ENCODE measurements around the gene ZNF580.

DNA sequence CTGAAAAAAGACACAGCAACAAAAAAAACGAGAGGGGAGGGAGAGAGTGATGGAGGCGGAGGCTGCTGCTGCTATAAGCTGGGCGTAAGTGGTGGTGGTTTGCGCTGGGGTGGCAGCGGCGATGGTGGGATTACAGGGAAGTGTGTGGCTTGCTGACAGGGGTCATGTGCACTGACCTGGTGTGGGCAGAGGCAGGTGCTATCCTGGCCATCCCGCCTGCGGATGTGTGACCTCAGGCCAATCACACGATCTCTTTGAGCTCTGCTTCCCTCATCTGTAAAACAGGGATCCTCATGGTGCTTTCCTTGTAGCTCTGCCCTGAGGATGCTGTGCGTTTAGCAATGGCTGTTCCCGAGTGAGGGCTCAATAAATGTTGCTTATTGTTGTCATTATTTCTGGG, 3.3 kb upstream of the ZNF580 start:
- no peak for TF ChIP-seq POLR2A (IDR thresholded peaks at IDR 0.05)
- TF ChIP-seq, protein P1, sequence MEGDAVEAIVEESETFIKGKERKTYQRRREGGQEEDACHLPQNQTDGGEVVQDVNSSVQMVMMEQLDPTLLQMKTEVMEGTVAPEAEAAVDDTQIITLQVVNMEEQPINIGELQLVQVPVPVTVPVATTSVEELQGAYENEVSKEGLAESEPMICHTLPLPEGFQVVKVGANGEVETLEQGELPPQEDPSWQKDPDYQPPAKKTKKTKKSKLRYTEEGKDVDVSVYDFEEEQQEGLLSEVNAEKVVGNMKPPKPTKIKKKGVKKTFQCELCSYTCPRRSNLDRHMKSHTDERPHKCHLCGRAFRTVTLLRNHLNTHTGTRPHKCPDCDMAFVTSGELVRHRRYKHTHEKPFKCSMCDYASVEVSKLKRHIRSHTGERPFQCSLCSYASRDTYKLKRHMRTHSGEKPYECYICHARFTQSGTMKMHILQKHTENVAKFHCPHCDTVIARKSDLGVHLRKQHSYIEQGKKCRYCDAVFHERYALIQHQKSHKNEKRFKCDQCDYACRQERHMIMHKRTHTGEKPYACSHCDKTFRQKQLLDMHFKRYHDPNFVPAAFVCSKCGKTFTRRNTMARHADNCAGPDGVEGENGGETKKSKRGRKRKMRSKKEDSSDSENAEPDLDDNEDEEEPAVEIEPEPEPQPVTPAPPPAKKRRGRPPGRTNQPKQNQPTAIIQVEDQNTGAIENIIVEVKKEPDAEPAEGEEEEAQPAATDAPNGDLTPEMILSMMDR (IDR thresholded peaks at IDR 0.05), result no peak

Measured in uterus (tissue), 2 donors.